ENCODE data around the gene PPIP5K2. TPM values are rescaled to one million over a fixed set of nuclear protein-coding genes. Genes with fewer than 3 reads are reported as not detected.

Gene PPIP5K2
- total and polyA plus RNA-seq, 2 donors from 2014 or later = 17.1 to 56.4 TPM

DNA sequence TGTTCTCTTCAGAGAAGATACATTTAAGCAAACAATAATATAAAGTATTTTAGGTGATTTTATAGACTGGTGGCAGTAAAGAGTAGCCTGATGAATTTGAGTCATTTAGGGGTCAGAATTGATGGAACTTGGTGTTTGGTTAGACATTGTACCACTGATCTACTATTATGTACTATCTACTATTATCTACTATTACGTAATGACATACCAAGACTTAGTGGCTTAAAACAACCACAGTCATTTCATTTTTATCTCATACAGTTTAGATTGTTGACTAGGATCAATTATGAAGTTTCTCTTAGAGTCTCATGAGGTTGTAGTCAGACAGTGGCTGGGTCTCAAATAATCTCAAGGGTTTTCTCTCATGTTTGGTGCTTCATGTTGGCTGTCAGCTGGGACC, 54.0 kb downstream of the PPIP5K2 start:
- intact Hi-C loops (cut with DNase I) = no loop called here
- H3K9me3 ChIP-seq (ENCODE audit: control insufficient read depth in 2 of 3, insufficient read depth in 1 of 3, low read length in 3 of 3) = no peaks in the 10 kb centered on the region
- FAIRE-seq = no peak
- no peaks in the 10 kb centered on the region for H3K4me1 ChIP-seq (ENCODE audit: control insufficient read depth in 2 of 3, insufficient read depth in 2 of 3, low read depth in 1 of 3, low read length in 3 of 3)
- no peak for DNase-seq
- peaks cover 3 to 14% (median 8%) of the 10 kb centered on the region in 3 donors for H3K36me3 ChIP-seq (ENCODE audit: control insufficient read depth in 2 of 3, insufficient read depth in 3 of 3, low read length in 3 of 3)
- TF ChIP-seq, protein P1, sequence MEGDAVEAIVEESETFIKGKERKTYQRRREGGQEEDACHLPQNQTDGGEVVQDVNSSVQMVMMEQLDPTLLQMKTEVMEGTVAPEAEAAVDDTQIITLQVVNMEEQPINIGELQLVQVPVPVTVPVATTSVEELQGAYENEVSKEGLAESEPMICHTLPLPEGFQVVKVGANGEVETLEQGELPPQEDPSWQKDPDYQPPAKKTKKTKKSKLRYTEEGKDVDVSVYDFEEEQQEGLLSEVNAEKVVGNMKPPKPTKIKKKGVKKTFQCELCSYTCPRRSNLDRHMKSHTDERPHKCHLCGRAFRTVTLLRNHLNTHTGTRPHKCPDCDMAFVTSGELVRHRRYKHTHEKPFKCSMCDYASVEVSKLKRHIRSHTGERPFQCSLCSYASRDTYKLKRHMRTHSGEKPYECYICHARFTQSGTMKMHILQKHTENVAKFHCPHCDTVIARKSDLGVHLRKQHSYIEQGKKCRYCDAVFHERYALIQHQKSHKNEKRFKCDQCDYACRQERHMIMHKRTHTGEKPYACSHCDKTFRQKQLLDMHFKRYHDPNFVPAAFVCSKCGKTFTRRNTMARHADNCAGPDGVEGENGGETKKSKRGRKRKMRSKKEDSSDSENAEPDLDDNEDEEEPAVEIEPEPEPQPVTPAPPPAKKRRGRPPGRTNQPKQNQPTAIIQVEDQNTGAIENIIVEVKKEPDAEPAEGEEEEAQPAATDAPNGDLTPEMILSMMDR (IDR thresholded peaks at IDR 0.05; ENCODE audit: borderline replicate concordance, extremely low read depth, insufficient read depth) = no peak
- H3K9ac ChIP-seq (ENCODE audit: low read length in 3 of 3) = no peak overlapping the region
- H3K27me3 ChIP-seq (ENCODE audit: control insufficient read depth, insufficient read depth, low read length) = no peaks in the 10 kb centered on the region
- no peak overlapping the region for H3K4me3 ChIP-seq (ENCODE audit: low read length in 3 of 3)
- H3K27ac ChIP-seq (ENCODE audit: low read depth in 2 of 2, low read length in 2 of 2) = no peak overlapping the region

DNA sequence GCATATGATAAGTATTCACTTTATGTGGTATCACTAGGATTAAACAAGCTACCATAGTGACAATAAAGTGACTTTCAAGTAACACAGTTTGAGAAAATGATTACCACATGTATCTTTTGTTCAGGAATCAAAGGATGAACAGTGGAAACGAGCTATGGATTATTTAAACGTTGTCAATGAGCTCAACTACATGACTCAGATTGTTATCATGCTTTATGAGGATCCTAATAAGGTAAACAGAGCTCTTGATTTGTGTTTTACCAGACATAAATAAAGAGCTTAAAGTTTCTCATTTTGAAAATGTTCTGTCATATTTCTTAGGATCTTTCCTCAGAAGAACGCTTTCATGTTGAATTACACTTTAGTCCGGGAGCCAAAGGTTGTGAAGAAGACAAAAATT, 57.4 kb downstream of the PPIP5K2 start:
- no peak for DNase-seq
- Histone ChIP-seq H3K27ac (ENCODE audit: low read depth in 2 of 2, low read length in 2 of 2) (no peak overlapping the region), H3K9me3 (ENCODE audit: control insufficient read depth in 2 of 3, insufficient read depth in 1 of 3, low read length in 3 of 3) (no peaks in the 10 kb centered on the region), H3K4me1 (ENCODE audit: control insufficient read depth in 2 of 3, insufficient read depth in 2 of 3, low read depth in 1 of 3, low read length in 3 of 3) (no peaks in the 10 kb centered on the region), H3K27me3 (ENCODE audit: control insufficient read depth, insufficient read depth, low read length) (no peaks in the 10 kb centered on the region), H3K9ac (ENCODE audit: low read length in 3 of 3) (no peak overlapping the region), H3K4me3 (ENCODE audit: low read length in 3 of 3) (no peak overlapping the region), H3K36me3 (ENCODE audit: control insufficient read depth in 2 of 3, insufficient read depth in 3 of 3, low read length in 3 of 3) (peaks cover 3 to 18% (median 12%) of the 10 kb centered on the region in 3 donors)
- FAIRE-seq = no peak
- TF ChIP-seq, protein P1 (IDR thresholded peaks at IDR 0.05; ENCODE audit: borderline replicate concordance, extremely low read depth, insufficient read depth) = no peak
- intact Hi-C loops (cut with DNase I) = no loop called here

DNA sequence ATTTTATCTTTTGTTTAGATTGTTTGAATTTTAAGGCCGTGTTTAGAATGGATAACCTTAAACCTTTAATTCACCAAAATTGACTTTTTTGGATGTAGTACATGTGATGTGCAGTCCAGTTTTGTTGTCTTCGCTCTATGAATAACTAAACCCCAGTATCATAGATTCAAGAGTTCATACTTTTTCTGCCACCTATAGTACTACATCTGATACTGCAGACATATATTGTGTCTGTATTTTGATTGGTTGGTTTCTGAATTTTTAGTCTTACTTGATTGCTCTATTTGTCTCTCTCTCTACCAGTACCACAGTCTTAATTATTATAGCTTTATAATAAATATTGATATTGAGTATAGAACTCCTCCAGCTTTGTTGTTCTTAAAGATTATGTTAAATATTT, 58.1 kb downstream of the PPIP5K2 start:
- H3K9me3 ChIP-seq (ENCODE audit: control insufficient read depth in 2 of 3, insufficient read depth in 1 of 3, low read length in 3 of 3) = no peaks in the 10 kb centered on the region
- TF ChIP-seq, protein P1 (IDR thresholded peaks at IDR 0.05; ENCODE audit: borderline replicate concordance, extremely low read depth, insufficient read depth) = no peak
- H3K4me3 ChIP-seq (ENCODE audit: low read length in 3 of 3) = no peak overlapping the region
- DNase-seq (no peak), FAIRE-seq (no peak)
- H3K27me3 ChIP-seq (ENCODE audit: control insufficient read depth, insufficient read depth, low read length) = no peaks in the 10 kb centered on the region
- H3K36me3 ChIP-seq (ENCODE audit: control insufficient read depth in 2 of 3, insufficient read depth in 3 of 3, low read length in 3 of 3) = peaks cover 3 to 18% (median 12%) of the 10 kb centered on the region in 3 donors
- intact Hi-C loops (cut with DNase I) = no loop called here
- H3K27ac ChIP-seq (ENCODE audit: low read depth in 2 of 2, low read length in 2 of 2) = no peak overlapping the region
- H3K9ac ChIP-seq (ENCODE audit: low read length in 3 of 3) = no peak overlapping the region
- H3K4me1 ChIP-seq (ENCODE audit: control insufficient read depth in 2 of 3, insufficient read depth in 2 of 3, low read depth in 1 of 3, low read length in 3 of 3) = no peaks in the 10 kb centered on the region

DNA sequence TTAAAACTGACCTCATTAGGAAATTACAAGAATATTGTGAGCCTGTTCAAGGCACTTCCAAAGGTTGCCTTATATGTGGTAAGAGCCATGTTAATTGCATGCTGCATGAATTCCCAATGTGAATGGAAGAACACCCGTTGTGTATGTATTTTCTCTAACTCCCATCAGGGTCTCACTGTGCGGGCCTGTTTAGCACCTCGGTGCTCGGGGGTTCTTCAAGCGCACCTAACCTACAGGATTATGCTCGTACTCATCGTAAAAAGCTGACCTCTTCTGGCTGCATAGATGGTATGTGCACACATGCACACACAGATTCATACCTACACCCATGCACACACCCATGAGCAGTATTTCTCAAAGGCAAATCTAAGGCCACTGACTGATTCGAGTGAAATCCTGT, 66.1 kb downstream of the PPIP5K2 start:
- TF ChIP-seq, protein P1 (IDR thresholded peaks at IDR 0.05; ENCODE audit: borderline replicate concordance, extremely low read depth, insufficient read depth) = no peak
- H3K9ac ChIP-seq (ENCODE audit: low read length in 3 of 3) = no peak overlapping the region
- H3K27me3 ChIP-seq (ENCODE audit: control insufficient read depth, insufficient read depth, low read length) = no peaks in the 10 kb centered on the region
- DNase-seq (no peak), FAIRE-seq (no peak)
- intact Hi-C loops (cut with DNase I) = no loop called here
- H3K4me3 ChIP-seq (ENCODE audit: low read length in 3 of 3) = no peak overlapping the region
- H3K9me3 ChIP-seq (ENCODE audit: control insufficient read depth in 2 of 3, insufficient read depth in 1 of 3, low read length in 3 of 3) = no peaks in the 10 kb centered on the region
- H3K36me3 ChIP-seq (ENCODE audit: control insufficient read depth in 2 of 3, insufficient read depth in 3 of 3, low read length in 3 of 3) = peaks cover 4 to 24% (median 6%) of the 10 kb centered on the region in 3 donors
- no peaks in the 10 kb centered on the region for H3K4me1 ChIP-seq (ENCODE audit: control insufficient read depth in 2 of 3, insufficient read depth in 2 of 3, low read depth in 1 of 3, low read length in 3 of 3)
- no peak overlapping the region for H3K27ac ChIP-seq (ENCODE audit: low read depth in 2 of 2, low read length in 2 of 2)

All from kidney (tissue), 14 donors.